Thyroid gland (tissue), 4 donors: ENCODE results near the gene SFXN2. TPM values are rescaled to one million over a fixed set of nuclear protein-coding genes. Genes with fewer than 3 reads are reported as not detected.

Experiments used
- DNase-seq, 2 donors: peaks; one replicate each; pipeline ENCODE4 v3.0.0-alpha.2; 2019
- H3K27ac ChIP-seq, 3 donors: fragments of 200-600 bp; sonication (generic); 1 replicate in 2 of 3; 2 replicates in 1 of 3; pipeline ENCODE4 v1.5.1; 2016 to 2019; ENCODE audit warnings: mild to moderate bottlenecking in 1 of 3, moderate library complexity in 1 of 3
- H3K27me3 ChIP-seq: fragments of 200-600 bp; sonication (generic); one replicate; pipeline ENCODE4 v1.5.1; 2019
- H3K36me3 ChIP-seq, 2 donors: fragments of 200-600 bp; sonication (generic); one replicate each; pipeline ENCODE4 v1.5.1; 2016 to 2019
- H3K4me1 ChIP-seq, 2 donors: fragments of 200-600 bp; sonication (generic); one replicate each; pipeline ENCODE4 v1.5.1; 2017 to 2019
- H3K4me3 ChIP-seq, 3 donors: fragments of 200-600 bp; sonication (generic); replicated peaks in 1 of 3; 1 replicate in 2 of 3; 2 replicates in 1 of 3; pipeline ENCODE4 v1.5.1; 2016; ENCODE audit warnings: mild to moderate bottlenecking in 1 of 3
- H3K9me3 ChIP-seq: fragments of 200-600 bp; sonication (generic); one replicate; pipeline ENCODE4 v1.5.1; 2017
- POLR2A ChIP-seq, 2 donors: fragments of 450-650 bp; IDR thresholded peaks; one replicate each; pipeline ENCODE4 v1.6.1; 2017; ENCODE audit warnings: antibody characterized with exemption in 2 of 2, mild to moderate bottlenecking in 2 of 2, moderate library complexity in 1 of 2
- WGBS, 2 donors: methylation state at CpG; one replicate each; pipeline ENCODE4 v1.1.5; 2017; 5-methylcytosine and 5-hydroxymethylcytosine counted together
- intact Hi-C: fragments of 100-400 bp; cut with DNase I; formaldehyde crosslinking; loops from one replicate; pipeline ENCODE4 v1.15.1; 2023
- total RNA-seq, 4 donors: library from RNA; depleted of rRNA; stranded (reverse); fragments of >200 nt; gene quantifications; one replicate each; pipeline ENCODE4 v1.2.3, GENCODE V29; 2016
- TF ChIP-seq, protein P1 (sequence below), 6 experiments: fragments of 200-600 bp in 3 of 6; fragments of 450-650 bp in 3 of 6; sonication (generic) in 3 of 6; IDR thresholded peaks; one replicate each; pipeline ENCODE4 v1.5.1; 2016 to 2019; ENCODE audit warnings: antibody characterized with exemption in 6 of 6, mild to moderate bottlenecking in 2 of 6, inconsistent platforms in 1 of 6, moderate library complexity in 1 of 6

Gene SFXN2
- total RNA-seq, 4 donors from 2014 or later: 5.1 to 38.4 (median 20.9) TPM

DNA sequence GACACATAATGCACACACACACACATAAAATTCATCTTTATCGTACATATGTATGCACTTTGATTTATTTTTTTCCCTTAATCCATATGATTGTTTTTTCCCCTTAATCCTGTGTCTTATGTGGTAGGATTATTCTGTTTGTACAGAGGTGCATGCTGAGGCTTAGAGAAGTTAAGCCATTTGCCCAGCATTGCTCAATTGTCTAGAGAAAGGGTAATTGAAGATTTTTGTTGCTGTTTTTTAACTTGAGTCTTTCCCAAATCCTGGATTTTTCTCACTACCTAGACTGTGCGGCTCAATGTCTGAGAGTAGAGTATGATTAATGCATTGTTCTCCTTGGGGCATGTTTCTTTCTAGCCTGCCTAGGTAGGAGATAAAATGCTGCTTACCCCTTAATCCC, 64.3 kb downstream of the SFXN2 start:
- Histone ChIP-seq H3K36me3 (no peaks in the 10 kb centered on the region), H3K9me3 (no peaks in the 10 kb centered on the region), H3K4me1 (peaks cover 96 to 97% of the 10 kb centered on the region in 2 donors), H3K27me3 (no peaks in the 10 kb centered on the region), H3K4me3 (no peak overlapping the region), H3K27ac (peak overlapping the region; percentile 96 to 98 (median 98))
- no peak for TF ChIP-seq POLR2A (IDR thresholded peaks at IDR 0.05)
- TF ChIP-seq, protein P1, sequence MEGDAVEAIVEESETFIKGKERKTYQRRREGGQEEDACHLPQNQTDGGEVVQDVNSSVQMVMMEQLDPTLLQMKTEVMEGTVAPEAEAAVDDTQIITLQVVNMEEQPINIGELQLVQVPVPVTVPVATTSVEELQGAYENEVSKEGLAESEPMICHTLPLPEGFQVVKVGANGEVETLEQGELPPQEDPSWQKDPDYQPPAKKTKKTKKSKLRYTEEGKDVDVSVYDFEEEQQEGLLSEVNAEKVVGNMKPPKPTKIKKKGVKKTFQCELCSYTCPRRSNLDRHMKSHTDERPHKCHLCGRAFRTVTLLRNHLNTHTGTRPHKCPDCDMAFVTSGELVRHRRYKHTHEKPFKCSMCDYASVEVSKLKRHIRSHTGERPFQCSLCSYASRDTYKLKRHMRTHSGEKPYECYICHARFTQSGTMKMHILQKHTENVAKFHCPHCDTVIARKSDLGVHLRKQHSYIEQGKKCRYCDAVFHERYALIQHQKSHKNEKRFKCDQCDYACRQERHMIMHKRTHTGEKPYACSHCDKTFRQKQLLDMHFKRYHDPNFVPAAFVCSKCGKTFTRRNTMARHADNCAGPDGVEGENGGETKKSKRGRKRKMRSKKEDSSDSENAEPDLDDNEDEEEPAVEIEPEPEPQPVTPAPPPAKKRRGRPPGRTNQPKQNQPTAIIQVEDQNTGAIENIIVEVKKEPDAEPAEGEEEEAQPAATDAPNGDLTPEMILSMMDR (IDR thresholded peaks at IDR 0.05): no peak
- WGBS, 2 donors: 84 to 92% methylated on average over 2 of the region's 2 CpGs
- intact Hi-C loops: no loop called here
- DNase-seq: no peak

DNA sequence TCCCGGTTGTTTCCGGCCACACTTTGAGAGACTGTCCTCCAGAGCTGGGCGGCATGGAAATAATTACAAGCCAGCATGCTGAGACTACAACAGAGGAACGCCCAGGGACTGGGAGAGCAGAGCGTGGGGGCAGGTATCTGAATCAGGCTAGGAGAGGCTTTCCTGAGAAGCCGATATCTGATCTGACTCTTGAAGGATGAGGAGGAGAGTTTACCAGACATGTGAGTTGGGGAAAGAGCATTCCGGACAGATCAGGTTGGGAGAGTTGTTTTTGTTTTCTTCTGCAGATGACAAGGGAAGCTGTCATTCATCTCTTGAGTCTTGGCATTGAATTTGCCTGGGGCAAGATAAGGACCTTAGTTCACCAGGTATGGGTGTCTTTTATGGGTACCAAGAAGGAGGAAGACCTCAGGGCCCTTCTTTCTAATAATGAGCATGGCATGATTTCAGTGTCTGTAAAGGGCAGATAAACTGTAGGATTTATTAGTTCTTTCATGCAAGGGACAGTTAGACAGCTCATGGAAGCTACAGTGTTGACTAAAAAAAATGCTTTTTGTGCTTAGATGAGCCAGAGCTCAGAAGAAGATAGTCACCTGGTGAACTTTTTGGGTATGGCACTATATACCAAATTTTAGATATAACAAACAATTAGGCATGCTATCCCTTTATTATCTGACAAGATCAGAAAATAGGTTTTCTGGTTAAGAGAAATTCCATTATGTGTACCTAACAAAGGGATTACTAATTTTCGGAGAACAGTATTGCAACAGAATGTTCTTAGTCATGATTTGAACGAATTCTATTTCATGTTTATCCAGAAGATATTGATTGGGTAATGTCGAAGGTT, 65.5 kb downstream of the SFXN2 start:
- H3K4me1 ChIP-seq: peaks cover 89 to 97% of the 10 kb centered on the region in 2 donors
- 68 to 73% methylated on average over 10 of the region's 10 CpGs for WGBS, 2 donors
- H3K9me3 ChIP-seq: no peaks in the 10 kb centered on the region
- H3K4me3 ChIP-seq: no peak overlapping the region
- no peaks in the 10 kb centered on the region for H3K27me3 ChIP-seq
- H3K27ac ChIP-seq: peak overlapping the region; percentile 96 to 98 (median 98)
- DNase-seq: peak; percentile 57 to 69
- intact Hi-C loops: no loop called here
- TF ChIP-seq, protein P1 (IDR thresholded peaks at IDR 0.05): no peak
- TF ChIP-seq POLR2A (IDR thresholded peaks at IDR 0.05): peak in 1 of 2 donors; percentile 30
- H3K36me3 ChIP-seq: no peaks in the 10 kb centered on the region

DNA sequence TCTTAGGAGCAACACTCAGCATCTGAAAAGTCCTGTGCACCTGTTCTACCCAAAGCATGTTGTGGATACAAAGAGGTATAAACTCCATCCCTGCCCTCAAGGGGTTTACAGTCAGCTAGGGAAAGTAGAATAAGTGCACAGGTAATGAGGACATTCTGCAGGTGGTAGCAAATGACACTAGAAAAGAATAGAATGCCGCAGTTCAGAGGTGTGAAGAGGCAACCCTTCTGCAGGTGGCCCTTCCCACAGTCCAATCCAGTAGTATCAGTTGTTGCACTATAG, 66.0 kb downstream of the SFXN2 start:
- Histone ChIP-seq H3K36me3 (no peaks in the 10 kb centered on the region), H3K4me1 (peaks cover 91 to 97% of the 10 kb centered on the region in 2 donors), H3K27ac (peak overlapping the region; percentile 96 to 98 (median 98)), H3K27me3 (no peaks in the 10 kb centered on the region), H3K9me3 (no peaks in the 10 kb centered on the region), H3K4me3 (no peak overlapping the region)
- intact Hi-C loops: no loop called here
- no peak for DNase-seq
- TF ChIP-seq, protein P1 (IDR thresholded peaks at IDR 0.05): no peak
- no peak for TF ChIP-seq POLR2A (IDR thresholded peaks at IDR 0.05)
- 90 to 100% methylated on average over 1 of the region's 1 CpG for WGBS, 2 donors

DNA sequence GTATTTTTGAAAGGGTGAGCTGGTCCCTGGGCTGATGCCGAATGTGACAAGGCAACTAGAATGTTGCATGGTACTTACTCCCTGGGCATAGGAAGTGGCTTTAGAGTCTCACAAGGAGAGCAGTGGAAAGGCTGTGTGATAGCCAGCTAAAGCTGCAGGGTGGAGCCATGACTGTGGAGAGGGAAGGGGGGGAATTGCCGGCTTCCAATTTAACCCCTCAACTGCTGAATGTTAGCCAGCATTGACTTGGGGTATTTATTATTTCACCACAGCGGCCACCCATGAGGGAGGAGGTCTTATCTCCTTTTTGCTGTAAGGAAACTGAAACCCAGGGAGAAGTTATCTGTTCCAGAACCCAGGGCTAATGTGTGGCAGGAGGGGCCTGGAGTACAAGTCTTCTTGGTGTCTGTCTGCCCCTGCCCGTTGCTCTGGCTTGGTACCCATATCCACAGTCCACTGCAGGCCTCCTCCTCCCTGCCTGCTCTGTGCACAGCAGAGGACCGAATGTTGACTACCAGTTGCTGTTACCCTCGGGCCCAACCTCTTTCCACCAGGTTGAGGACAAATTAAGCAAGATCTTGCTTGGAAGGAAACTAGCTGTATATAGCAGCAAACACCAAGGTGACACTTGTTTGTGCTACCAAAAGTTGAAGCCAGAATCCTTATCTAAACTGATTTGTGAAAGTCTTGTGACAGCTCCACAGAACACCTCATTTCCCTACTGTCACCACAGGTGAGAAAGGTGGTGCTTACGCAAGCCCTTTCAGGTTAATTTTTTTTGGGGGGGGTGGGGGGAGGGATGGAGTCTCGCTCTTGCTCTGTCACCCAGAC, 66.9 kb downstream of the SFXN2 start:
- intact Hi-C loops: no loop called here
- H3K9me3 ChIP-seq: no peaks in the 10 kb centered on the region
- peak overlapping the region; percentile 96 to 98 (median 98) for H3K27ac ChIP-seq
- 39% methylated on average over 7 to 8 of the region's 8 CpGs for WGBS, 2 donors
- H3K4me1 ChIP-seq: peaks cover 91 to 97% of the 10 kb centered on the region in 2 donors
- H3K4me3 ChIP-seq: no peak overlapping the region
- TF ChIP-seq, protein P1 (IDR thresholded peaks at IDR 0.05): no peak
- TF ChIP-seq POLR2A (IDR thresholded peaks at IDR 0.05): peak in 1 of 2 donors; percentile 8
- no peak for DNase-seq
- H3K27me3 ChIP-seq: no peaks in the 10 kb centered on the region
- H3K36me3 ChIP-seq: no peaks in the 10 kb centered on the region
